HG03280 (cell line): Measurements from ENCODE around the gene CCSER1.

ENCODE experiments used
- ATAC-seq: cut with Tn5 transposase; IDR thresholded peaks from one replicate; pipeline ENCODE4 v1.9.1; 2021; ENCODE audit warnings: mild to moderate bottlenecking, moderate library complexity; ENCODE audit not compliant: unreplicated experiment

CCSER1 gene

DNA sequence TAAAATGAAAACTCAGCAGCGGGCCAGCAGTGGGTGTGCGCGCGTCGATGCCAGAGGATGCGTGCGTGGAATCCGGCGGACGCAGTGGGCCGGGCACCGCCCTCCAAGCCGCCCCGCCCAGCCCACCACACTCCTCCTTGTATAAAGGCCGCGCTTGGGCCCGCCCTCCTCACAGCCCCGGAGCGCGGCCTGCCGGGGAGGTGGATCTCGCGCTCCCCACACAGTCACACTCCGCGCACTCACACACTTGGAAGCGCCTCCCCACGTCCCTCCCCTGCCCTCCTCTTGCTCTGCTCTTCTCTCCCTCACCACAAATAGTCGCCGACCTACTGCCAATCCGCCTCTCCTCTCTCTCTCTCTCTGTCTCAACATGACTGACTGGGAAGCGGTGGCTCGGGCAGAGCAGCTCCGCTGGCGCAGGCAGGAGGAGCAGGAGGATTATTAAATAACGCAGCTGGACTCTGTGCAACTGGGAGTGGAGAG, at the start of gene CCSER1:
Gene CCSER1 (plus strand): TSS at position 172 of the 483 bp plus-strand sequence.
- peak; percentile 67 for ATAC-seq

DNA sequence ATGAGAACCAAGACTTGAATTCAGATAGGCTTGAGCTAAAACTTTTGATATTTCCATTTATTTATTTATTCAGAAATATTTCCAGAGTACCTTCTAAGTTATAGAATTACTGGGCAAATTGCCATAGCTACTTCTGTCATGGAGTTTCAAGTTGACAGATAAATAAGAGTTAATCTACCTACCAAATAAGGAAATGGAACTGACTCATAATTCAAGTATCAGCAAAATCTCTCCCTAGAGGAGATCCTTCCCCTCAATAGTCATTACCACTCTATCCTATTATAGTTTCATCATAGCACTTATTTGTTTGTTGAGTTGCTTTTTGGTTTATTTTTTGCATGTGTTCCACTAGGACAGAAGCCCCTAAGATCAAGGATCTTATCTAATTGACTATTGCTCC, 48.8 kb upstream of the CCSER1 start:
- no peak for ATAC-seq

DNA sequence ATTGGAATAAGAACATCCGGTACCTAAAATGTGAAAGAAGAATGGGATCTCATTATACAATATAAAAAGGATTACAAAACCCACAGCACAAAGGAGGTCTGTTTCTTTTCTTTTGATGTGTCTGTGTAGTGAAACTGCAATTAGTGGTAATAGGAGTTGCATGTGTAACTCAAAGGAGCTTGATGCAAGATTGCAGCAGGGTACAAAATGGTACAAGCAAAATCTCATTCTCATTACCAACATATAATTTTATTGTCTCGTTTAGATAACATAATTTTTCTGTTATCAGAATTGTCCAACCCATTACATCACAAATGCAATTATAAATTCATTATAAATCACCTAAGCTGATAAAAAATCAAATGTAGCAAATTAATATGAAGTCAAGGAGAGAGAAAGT, 47.1 kb upstream of the CCSER1 start:
- no peak for ATAC-seq

DNA sequence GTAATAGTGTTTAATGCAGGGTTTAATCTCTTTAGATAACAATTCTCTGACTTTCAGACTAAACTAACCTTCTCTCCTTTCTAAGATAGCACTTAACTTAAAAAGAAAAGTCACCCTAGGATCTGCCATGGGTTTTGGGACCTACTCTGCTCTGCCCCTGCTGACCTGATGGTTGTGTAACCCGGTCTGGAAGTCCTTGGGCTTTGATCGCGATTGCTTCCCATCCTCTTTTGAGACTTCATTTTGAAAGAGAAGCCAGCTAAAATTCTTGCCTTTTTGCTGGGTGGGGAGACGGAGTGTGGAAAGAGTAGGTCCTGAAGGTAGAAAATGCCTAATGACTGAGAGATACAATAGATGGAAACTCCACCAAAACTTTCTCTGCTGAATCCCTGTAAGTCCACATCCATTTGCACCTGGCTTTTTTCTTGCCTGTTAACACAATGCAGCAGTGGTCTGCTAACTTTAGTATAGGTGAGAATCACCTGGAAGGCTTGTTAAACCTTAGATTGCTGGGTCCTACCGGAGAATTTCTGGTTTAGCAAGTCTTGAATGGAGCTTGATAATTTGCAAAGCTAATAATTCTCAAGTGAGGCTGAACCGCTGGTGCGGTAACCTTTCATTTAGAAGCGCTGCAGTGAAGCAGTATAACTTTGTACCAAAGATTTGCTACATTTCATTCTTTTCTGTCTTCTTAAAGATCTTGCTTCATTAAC, 45.6 kb upstream of the CCSER1 start:
- no peak for ATAC-seq

DNA sequence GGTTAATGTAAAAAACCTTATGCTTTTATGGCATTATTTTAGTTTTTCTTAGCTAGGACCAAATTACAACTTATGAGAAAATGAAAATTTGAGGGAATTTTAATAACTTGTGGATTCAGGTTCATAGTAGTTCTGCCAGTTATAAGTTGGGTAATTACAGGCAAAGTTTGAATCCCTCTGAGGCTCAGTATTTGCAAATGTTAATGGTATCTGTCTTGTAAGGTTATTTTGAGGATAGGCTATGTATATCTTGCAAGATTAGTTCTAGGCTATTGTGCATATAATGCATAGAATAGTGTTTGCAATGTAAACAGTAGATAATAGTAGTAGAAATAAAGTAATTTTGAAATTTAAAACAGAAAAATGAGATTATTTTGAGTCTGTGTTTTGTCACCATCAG, 44.7 kb upstream of the CCSER1 start:
- ATAC-seq, result no peak

DNA sequence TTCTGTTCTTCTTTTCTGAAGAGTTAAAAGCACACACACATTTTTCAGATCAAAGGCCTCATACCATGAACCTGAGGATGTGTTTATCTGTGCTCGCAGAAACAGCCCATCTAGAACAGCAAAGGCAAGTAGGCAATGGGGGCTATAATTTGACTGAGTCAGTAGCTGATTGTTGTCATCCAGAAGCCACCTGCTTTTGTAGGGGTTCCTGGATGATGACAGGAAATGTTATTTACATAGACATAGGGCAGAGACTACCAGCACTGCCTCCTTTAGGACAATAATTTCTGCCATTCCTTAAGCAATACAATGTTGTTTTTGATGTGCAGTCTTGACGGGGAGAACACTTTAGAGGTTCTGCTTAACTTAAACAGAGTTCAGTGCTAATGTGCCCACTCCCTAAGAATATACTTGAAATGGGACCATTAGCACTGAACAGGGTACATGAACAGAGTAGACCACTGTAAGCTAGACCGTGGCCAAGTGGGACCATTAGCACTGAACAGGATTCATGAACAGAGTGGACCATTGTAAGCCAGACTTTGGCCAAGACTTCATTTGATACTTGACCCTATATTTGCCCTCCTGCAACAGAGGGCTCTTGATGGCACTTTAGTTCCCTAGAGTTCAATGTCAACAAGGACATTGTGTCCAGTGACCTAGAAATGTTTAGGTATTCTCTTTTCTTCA, 42.8 kb upstream of the CCSER1 start:
- no peak for ATAC-seq

DNA sequence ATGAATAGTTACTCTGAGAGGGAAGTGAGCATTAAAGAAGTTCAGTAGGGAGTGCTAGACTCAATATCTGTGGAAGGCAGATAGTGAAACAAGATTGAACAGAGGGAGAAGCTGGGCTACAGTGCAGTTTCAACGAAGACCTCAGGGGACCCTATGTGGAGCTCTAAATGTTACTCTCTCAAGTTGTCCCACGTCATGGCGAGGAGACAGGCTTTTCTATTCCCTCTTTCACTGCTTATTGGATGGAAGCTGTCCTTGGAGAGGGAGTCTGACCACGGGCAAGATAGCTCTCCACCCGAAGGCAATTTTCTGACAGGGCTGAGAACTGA, 42.3 kb upstream of the CCSER1 start:
- ATAC-seq, result no peak

DNA sequence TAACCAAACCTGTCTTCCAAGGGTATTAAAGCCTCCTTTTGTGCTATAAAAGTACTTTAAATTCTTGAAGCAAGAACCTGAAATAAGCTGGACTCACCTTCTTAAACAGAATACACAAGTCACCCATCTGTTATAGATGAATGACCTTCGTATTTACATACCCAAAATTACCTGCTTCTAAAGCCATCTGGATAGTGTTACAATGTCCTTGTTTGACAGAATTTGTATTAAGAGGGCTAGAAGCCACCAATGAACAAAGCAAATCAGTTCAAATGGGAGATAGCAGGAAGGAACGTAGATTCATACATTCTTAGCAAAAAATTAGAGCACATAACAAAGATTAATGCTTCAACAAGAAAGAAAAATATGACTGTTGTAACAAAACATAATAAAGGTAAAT, 33.7 kb upstream of the CCSER1 start:
- no peak for ATAC-seq

DNA sequence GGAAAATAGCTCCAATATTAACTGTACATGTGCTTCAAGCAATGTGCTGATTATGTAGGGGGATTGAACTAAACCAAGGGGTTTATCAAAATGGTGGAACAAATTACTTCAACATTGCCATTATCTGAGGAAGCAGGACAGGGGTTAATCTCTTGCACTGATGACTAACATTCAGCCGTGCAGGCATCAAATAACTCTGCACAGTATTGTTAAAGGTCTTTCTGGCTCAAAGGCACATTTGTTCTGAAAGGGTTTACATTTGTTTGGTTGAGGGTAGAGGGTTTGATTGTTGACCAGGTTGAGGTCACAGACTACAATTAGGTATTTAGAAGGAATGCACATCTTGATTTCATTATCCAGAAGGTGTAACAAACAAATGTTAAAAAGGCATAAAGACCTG, 32.2 kb upstream of the CCSER1 start:
- no peak for ATAC-seq

DNA sequence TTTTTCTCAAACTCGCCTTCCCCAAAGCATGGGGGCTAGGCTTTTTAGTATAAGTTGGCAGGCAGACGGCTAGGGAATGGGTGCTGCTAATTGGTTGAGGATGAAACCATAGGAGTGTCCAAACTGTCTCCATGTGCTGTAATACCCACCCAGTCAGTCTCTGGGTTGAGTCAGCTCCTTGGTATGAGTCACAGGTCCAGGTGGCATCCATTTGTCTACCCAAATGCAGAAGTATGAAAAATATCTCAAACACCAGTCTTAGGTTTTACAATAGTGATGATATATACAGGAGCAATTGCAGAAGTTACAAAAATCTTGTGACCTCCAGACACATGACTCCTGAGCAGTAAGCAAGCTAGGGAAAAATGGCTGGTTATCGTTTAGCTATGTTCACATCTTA, 27.4 kb upstream of the CCSER1 start:
- peak; percentile 50 for ATAC-seq

DNA sequence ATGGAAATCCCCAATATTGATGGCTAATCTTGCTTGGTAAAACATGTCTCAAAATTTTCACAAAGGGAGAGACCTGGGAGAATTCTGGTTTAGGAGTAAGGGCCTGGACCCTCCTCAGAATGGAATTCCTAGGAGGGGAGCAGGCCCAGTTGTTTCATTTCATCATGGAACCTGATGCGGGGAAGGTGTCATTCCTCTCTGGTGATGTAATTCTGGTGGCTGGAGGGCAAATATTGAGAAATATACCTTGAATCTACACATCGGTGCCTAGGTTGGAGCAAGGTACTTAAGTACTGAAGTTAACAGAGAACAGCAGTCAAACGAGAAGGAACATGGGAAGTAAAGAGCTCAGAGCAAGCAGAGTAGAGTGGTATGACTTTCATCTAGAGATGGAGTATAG, 23.2 kb upstream of the CCSER1 start:
- ATAC-seq, result no peak

DNA sequence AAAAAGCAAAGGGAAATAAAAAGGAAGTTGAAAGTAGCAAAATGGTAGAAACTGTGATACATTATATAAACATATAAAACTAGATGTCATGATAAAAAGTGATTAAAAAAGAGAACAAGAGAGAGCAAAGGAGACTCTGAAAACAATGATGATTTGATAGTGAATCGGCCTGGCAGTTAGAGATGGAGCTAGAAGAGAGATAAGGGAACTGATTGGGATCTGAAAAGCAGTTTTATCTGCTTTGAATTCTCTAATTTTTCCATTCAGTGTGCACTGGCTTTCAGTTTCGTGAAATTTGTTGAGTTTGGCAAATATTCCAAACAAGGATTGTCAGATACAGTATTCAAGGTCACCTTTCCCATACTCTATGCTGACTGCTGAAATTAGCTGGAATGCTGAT, 21.9 kb upstream of the CCSER1 start:
- no peak for ATAC-seq

DNA sequence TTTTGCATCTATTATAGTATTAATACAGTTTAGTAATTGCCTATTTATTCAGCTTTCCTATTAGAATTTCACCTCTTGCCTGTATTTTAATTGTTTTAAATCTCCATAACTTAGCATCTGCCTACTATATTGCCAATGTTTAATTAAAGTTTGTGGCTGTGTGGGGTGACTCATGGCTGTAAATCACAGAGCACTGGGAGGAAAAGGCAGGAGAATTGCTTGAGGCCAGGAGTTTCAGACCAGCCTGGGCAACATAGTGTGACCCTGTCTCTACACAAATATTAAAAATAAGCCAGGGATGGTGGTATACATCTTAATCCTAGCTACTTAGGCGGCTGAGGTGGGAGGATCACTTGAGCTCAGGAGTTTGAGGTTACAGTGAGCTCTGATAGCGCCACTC, 14.5 kb upstream of the CCSER1 start:
- no peak for ATAC-seq

DNA sequence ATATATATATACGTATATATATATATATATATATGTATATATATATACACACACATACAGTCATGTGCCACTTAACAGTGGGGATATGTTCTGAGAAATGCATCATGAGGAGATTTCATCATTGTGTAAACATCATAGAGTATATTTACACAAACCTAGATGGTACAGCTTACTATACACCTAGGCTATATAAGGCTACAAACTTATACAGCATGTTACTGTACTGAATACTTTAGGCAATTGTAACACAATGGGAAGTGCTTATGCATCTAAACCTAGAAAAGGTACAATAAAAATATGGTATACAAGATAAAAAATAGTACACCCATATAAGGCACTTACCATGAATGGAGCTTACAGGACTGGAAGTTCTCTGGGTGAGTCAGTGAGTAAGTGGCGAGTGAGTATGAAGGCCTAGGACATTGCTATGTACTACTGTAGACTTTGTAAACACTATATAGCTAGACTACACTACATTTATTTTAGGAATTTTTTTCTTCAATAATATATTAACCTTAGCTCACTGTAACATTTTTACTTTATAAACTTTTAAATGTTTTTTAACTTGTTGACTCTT, 13.2 kb upstream of the CCSER1 start:
- no peak for ATAC-seq

DNA sequence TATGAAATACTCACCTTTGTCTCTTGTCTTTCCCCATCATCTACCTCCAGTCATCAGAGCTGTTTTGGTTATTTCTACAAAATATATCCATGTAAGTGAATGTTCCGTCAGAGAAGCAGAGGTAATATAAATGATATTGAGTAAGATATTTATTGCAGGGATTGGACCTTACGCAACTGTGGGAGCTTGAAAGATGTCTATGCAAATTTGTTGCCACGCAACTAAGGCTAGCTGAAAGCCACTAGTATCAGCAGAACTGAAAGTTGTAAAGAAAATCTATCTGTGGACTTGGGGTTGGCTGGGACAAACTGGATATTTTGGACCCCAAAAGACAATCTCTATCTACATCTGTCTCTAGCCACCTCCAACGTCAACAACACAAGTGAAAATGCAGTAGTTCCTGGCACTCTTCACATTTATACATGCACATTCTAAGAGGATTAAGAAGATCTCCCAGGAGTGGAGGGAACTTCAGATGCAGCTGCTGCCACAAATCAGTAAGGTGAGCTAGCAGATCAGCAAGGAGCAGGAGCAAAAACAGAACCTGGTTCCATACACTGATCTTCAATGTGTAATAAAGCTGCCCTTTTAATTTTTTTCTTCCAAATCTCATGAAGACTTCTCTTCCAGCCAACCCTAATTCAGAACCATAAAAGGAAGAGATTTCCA, 8.5 kb upstream of the CCSER1 start:
- peak; percentile 80 for ATAC-seq

DNA sequence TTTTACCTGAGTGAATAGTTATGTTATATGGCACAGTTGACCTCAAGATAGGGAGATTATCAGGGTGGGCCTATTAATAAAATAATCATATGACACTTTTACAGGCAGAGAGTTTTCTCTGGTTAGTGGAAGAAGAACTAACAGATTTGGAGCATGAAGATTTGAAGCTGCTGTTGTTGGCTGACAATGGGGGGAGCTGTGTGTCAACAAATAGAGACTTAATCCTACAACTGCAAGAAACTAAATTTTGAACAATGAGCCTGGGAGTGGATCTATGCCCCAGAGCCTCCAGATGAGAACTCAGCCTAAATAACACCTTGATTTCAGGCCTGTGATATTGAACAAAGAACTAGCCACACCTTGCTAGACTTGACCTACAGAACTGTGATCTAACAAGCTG, 7.2 kb upstream of the CCSER1 start:
- no peak for ATAC-seq

DNA sequence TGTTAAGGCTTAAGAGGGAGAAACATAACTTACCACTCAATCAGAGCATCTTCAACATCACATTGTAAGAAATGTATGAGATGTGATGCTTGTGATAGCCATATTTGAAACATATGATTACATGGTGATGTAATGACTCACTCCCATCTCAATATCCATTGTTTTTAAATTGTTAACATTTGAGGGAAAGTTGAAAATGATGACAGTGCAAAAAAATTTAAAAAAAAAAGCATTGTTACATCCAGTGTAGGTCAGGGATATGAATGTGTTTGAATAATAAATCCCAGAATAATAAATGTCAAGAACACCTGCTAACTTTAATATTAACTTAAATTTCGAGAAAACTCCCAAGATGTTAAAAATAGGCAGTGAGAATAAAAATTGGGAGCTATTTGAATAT, 6.4 kb upstream of the CCSER1 start:
- no peak for ATAC-seq

DNA sequence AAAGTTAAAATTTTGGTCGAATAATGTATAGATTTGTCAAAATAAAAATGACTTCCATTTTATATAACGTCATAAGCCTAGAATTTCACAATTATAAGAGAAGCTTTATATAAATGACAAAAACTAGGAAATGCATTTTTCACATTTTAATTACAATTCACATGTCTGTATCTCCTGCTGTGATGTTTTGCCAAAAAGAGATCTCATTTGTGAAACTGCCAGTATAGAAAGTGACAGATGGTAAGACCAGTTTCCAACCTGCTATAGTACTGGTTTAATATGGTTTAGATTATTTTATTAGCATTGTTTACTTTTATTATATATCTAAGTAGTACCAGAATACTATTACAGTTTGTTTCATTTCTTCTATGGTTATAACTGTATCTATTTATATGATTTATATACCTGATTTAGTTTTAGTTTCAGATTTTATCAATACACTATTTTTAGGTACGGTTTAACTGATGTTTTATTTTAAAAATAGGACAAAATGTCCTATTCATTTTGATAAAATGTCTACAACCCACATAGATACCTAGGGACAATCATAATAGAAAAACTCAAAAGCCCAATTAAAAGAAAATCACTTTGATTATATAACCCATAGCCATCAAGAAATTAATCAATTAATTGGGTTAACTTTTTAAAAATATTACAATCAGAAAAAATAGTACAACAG, 5.4 kb upstream of the CCSER1 start:
- ATAC-seq, result no peak

DNA sequence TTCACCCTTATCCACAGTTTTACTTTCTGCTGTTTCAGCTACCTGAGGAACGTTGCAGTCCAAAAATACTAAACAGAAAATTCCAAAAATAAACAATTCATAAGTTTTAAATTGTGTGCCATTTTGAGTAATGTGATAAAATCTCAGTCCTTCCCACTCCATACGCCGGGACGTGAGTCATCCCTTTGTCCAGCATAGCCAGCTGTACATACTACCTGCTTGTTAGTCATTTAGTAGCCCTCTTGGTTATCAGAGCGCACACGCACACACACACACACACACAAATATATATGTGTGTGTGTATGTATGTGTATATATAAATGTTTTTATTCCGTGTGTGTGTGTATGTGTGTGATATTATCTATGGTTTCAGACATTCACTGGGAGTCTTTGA, 4.8 kb upstream of the CCSER1 start:
- ATAC-seq, result no peak

DNA sequence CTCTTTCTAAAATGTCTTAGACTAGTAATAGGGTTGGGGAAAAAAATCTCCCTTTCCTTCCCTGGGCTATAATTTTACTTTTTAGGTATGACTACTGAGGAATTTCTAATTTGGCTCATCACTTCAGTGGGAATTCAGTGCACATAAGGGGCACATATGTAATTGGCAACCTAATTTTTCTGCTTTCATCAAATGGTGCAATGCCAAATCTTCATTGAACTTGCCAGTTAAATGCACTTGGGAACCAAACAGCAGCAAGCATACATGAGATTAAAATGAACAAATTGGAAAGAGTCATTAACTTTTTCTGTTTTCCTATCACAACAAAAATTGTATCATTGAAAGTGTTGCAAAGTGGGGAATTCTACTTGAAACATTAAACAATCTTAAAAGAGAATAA, 2.9 kb upstream of the CCSER1 start:
- ATAC-seq, result no peak

DNA sequence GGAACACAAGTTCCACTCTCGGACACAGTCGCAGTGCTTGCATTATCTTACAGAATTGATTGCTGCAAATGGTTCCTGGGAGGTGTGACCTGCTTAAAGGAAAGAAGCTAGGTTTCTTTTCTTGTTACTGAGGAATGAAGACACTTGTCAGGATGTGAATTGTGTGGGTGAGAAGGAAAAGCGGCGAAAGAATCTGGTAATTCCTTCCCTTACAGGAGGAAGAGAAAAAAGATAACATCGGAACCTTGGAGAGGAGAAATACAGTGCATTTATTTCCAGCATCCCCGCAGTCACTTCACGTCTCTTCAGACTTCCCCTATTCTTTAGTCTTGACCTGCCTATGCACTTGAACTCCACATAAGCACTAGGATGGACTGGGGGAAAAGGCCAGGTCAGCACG, 389 bp upstream of the CCSER1 start:
- ATAC-seq, result no peak
